NCI-H82 treated with DMSO at 0.1 percent for 48 hours (cell line): ENCODE data around the gene SNRNP70.

ENCODE experiments used
- DNase-seq: peaks from one replicate; lab custom pipeline; 2025; ENCODE audit not compliant: unreplicated experiment; lab: John Stamatoyannopoulos, UW

Gene SNRNP70

DNA sequence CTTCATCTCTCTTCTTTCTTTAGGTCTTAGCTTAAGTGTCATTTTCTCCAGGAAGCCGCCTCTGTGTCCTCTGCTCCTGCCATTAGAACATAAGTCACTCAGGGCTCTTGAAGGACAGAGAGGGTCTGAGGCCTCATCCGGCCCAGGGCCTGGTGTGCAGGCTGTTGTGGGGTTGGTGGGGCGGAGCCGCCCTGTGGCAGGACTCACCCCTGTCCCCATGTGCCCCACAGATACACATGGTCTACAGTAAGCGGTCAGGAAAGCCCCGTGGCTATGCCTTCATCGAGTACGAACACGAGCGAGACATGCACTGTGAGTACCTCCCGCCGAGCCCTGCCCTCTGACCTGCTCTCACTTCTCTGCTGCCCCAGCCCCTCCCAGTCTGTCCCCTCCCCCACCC is 15.9 kb downstream of the SNRNP70 start:
- DNase-seq: no peak

DNA sequence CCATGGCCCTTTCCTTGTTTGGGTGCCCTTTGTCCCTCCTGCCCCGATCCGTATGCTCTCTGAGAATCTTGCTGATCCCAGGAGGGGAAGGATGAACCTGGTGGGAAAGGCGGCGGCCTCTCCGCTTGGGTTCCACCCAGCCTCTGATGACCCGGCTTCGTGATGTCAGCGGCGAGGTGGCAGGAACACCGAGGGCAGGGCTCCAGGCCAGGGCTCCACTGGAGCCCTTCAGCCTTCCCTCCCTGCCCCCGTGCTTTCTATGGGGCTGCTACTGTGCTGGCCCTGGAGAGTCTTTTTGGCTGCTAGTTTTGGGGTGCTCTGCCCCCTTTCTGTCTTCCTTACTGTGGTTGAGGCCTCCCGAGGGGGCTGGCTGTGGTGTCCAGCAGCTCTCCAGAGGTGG is 17.1 kb downstream of the SNRNP70 start:
- no peak for DNase-seq

DNA sequence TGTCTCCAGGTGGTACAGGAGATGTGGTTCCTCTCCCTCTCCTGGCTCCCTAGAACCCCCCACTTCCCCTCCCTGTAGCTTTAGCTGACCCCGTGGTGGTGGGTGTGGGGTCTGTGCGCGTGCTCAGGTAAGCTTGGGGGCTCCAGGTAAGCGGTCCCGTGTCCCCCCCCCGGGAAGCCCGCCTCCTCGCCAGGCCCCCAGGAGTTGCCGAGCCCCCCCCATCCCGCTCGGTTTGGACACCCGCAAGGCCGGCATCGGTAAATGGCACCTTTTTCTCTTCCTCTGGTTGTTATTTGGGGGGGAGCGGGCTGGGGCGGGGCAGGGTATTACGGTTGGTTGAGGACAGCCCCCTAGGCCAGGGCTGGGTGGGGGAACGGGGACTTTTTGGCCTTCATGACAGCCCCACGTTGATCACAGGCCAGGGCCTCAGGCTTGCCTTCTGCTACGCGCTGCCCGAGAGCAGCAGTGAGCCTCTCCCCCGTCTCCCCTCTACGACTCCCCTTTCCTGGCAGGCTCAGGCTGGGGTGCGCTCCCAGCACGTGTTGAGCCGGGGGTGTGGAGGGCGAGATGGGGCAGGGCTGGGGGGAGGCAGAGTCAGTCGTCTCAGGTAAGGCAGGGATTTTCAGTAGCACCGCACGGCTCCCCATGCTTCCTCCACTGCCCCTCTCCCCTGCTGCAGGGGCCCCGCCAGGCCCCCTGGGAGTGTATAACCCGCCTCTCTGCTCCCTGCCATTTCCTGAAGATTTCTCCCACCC is 18.3 kb downstream of the SNRNP70 start:
- no peak for DNase-seq

DNA sequence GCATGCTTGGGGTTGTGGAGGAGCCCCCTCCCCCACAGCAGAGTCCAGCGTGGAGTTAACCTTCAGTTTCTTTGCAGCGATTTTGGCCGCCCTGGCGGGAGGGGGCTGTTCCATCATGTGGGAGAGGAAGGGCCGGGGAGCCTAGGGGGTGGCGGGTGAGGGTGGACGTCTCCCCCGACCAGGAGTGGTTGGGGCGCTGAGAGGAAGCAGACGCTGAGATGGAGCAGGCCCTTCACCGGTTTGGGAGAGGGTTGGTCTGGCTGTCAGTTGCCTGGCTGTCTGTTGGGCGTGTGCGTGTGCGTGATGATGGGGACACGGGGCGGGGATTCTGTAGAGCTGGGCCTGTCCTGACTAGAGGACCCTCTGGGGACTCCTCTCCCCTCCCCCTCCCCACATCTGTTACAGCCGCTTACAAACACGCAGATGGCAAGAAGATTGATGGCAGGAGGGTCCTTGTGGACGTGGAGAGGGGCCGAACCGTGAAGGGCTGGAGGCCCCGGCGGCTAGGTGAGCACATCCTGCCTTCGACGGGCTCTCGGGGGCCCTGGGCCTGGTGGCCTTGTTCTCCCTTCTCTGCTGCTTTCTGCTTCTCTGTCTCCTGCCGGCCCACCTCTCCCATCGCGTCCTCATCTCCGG is 19.1 kb downstream of the SNRNP70 start:
- peak; percentile 82 for DNase-seq

DNA sequence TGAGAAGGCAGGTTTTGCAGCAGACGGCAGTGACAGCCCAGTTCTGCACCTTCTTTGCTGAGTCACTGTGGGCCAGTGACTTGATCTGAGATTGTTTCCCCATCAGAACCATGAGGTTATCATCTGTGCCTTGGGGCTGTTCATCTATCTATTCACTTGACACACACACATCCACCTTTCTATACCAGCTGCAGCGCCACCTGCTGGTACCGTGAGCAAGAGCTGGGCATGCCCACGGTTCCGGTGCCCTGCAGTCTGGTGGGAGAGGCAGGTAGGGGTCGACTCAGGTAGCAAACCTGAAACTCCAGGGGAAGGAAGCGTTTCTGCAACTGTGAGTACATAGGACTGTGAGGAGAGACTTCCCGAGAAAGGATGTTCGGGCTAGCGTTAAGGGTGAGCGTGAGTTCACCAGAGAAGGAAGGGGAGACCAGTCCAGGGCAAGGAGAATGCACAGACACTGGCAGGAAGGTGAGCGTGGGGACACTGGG is 21.4 kb downstream of the SNRNP70 start:
- DNase-seq: no peak

DNA sequence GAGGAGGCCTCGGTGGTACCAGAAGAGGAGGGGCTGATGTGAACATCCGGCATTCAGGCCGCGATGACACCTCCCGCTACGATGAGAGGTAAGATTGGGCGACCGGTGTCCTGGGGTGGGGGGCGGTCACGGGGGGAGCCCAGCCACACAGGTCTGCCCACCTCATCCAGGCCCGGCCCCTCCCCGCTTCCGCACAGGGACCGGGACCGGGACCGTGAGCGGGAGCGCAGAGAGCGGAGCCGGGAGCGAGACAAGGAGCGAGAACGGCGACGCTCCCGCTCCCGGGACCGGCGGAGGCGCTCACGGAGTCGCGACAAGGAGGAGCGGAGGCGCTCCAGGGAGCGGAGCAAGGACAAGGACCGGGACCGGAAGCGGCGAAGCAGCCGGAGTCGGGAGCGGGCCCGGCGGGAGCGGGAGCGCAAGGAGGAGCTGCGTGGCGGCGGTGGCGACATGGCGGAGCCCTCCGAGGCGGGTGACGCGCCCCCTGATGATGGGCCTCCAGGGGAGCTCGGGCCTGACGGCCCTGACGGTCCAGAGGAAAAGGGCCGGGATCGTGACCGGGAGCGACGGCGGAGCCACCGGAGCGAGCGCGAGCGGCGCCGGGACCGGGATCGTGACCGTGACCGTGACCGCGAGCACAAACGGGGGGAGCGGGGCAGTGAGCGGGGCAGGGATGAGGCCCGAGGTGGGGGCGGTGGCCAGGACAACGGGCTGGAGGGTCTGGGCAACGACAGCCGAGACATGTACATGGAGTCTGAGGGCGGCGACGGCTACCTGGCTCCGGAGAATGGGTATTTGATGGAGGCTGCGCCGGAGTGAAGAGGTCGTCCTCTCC is 22.6 kb downstream of the SNRNP70 start:
- DNase-seq: no peak

DNA sequence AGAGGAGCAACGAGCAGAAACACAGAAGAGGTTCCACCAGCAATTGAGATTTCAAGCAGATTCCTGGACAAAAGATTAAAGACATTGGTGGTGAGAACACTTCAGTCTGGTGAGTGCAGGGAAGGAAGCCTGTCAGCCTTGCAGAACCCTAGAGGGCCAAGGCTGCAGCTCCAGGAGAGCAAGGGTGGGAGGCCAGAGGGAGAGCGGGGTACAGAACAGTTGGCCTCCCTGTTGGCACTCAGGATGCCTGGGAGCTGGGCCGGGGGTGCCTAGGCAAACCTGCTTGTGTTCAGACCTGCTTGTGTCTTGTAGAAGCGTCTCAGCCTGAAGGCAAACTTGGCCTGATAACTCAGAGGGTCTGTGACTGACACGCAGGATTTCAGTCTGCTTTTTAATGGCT is 23.8 kb downstream of the SNRNP70 start:
- DNase-seq: no peak

DNA sequence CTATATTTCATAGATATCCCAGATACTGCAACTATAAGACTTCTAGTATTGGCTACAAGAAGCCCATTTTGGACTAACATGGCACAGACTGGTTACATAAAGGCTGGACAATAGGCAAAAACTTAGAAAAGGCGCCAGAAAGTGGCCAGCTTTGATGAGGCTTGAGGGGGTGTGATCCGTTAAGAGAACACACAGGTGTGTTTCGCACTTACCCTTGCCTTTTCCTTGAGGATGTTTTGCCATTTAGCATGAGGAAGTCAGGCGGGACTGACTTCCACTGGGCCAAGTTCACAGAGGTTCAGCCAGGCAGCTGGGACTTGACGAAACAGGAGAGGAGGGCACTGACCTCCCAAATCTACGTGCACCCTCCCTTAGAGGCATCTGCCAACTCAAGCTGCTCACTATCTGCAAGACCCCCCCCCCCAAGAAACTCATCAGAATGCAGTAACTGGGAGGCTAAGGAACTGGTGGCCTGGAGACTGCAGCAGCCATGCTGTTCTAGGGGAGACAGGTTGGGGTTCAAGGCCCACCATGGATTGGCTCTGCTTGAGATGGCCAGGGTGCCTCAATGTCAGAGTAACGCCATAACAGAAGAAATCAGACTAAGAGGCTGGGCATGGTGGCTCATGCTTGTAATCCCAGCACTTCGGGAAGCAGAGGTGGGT is 24.4 kb downstream of the SNRNP70 start:
- DNase-seq: no peak

DNA sequence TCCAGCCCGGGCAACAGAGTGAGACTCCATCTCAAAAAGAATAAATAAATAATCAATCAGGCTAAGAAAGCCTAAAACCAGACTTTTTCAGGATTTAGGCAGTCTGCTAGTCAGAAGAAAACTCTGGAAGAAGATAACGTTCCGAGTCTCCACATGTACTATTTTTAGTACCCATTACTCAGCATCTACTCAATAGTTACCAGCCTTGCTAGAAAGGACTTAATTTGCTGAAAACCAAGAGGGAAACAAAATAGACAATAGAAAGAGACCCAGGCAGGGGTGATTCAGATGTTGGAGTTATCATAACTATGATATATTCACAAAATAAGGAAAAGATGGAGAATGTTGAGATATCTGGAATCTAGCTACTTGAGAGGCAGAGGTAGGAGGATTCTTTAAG is 25.3 kb downstream of the SNRNP70 start:
- DNase-seq: no peak

DNA sequence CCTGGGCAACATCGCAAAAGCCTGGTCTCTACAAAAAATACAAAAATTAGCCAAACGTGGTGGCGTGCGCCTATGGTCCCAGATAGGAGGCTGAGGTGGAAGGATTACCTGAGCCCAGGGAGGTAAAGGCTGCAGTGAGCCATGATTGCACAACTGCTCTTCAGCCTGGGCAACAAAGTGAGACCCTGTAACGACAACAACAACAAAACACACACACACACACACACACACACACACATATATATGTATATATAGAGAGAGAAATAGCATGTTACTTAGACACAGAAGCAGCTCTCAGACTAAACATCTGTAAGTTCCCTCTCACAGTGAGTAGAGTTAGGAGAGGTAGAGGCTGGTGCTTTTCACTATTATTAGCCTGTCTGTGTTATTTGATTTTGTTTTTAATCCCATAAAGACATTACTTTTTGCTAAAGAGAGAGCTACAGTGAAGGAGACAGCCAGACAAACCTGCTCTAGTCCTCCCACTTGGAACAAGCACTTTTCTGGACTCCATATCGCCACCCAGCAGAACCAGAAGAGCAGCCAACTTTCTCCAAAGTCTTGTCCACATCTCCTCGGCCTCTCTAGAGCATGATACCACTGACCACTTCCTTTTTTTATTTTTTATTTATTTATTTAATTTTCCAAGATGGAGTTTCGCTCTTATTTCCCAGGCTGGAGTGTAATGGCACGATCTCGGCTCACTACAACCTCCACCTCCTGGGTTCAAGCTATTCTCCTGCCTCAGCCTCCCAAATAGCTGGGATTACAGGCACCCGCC is 26.2 kb downstream of the SNRNP70 start:
- DNase-seq: no peak

DNA sequence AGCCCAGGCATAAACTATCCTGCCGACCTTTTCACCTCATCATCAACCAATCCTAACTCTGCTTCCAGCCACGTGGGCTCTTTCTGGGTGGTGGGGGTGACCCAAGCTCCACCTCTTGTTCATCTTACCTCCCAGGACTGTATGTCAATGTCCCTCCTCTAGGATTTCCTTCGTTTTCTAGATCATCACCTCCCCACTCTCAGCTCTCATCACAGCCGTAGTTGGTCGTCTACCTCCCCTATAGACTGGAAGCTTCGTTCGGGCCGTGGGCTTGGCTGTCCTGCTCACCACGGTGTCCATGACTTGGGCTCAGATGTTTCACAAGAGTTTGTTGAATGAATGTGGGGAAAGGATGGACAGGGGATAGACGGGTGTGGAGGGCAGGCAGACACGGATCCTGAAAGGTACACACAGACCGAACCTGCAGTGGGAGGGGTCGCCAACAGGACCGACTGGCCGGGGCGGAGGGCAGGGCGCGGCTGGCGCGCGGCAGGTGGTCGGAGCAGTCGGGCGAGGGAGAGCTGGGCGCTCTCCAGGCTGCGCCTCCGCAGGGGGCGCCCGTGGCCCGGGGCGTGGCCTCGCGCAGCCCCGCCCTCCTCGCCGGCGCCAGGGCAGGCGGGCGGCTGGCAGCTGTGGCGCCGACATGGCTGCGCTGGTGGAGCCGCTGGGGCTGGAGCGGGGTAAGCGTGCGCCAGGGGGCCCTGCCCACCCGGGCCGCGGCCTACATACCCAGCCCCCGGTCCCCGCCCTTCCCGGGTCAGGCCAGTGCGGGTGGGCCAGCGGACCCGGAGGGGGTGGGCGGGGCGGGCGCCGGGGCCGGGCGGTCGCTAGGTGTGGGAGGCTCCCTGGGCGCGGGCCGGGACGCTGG is 28.7 kb downstream of the SNRNP70 start, which contains the start of gene LIN7B:
Gene LIN7B, plus strand, starts transcription at position 609 of the 868 bp plus-strand sequence. Its CDS starts 35 bp downstream, at position 644.
- peak; percentile 69 for DNase-seq

DNA sequence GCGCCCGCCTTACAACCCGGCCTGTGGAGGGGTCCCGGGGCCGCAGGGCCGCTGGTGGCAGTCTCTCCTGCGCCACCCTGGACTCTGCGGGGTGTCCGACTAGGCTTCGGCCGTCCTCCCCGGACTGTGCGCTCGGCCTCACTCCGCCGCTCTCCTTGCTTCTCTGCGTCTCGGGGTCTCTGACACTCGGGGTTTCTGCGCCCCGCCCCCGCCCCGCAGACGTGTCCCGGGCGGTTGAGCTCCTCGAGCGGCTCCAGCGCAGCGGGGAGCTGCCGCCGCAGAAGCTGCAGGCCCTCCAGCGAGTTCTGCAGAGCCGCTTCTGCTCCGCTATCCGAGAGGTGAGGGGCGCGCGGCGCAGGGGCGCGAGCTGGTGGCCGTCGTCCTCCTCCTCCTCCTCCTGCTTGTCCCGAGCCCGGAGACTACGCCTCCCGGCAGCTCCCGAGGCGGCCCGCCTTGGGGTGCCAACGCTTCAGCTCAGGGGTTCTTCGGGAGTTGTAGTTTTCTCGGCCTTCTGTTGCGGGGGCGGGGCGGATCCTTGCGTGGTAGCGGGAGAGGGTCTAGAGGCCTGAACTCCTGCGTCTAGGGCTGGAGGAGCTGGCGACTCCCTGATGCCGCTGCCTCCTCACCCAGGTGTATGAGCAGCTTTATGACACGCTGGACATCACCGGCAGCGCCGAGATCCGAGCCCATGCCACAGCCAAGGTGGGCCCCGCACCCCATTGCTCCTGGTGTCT is 29.5 kb downstream of the SNRNP70 start:
- peak; percentile 32 for DNase-seq

DNA sequence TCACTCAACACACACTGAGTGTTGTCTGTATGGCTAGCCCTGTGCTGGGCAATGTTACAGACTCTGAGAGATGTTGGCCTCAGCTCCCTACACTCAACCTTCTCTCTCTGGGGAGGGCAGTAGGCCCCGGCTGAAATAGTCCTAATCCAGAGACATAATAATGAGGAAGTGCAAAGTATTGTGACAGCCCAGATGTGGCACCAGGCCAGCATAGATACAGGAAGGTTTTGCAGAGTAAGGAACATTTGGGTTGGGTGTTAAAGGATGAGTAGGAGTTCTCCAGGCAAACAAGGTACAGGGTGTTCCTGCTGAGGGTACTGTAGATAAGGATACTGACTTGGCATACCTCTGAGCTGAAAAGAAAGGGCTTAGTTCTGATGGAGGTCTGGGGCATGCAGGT is 31.3 kb downstream of the SNRNP70 start:
- DNase-seq: no peak

DNA sequence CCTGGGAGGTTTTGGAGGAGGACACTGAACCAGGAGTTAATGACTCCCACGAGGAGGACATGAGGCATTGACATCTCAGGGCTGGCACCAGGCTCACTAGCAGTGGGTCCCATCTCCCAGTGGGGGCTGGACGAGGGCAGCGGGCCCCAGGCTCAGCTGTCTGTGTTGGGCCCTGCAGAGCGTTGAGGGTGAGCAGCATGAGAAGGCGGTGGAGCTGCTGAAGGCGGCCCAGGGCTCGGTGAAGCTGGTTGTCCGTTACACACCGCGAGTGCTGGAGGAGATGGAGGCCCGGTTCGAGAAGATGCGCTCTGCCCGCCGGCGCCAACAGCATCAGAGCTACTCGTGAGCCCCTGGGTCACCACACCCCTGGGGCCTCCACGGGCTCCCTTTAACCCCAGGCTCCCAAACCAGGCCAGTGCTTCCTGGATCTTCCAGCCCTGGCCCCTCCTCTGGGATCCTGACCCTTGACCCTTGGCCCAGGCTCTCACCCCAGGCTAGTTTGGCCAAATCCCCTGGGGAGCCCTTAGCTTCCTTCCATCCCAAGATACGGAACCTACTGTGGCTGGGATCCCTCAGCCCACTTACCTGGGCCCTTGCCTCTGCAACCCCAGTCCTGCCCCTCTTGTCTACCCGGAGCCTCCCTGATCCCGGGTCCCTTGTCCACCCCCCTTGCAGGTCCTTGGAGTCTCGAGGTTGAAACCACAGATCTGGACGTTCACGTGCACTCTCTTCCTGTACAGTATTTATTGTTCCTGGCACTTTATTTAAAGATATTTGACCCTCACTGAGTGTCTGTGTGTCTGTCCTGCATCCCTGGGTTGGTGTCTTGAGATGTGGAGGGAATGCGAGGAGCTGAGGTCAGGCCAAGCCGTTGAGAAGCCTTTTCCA is 32.7 kb downstream of the SNRNP70 start:
- DNase-seq: no peak

DNA sequence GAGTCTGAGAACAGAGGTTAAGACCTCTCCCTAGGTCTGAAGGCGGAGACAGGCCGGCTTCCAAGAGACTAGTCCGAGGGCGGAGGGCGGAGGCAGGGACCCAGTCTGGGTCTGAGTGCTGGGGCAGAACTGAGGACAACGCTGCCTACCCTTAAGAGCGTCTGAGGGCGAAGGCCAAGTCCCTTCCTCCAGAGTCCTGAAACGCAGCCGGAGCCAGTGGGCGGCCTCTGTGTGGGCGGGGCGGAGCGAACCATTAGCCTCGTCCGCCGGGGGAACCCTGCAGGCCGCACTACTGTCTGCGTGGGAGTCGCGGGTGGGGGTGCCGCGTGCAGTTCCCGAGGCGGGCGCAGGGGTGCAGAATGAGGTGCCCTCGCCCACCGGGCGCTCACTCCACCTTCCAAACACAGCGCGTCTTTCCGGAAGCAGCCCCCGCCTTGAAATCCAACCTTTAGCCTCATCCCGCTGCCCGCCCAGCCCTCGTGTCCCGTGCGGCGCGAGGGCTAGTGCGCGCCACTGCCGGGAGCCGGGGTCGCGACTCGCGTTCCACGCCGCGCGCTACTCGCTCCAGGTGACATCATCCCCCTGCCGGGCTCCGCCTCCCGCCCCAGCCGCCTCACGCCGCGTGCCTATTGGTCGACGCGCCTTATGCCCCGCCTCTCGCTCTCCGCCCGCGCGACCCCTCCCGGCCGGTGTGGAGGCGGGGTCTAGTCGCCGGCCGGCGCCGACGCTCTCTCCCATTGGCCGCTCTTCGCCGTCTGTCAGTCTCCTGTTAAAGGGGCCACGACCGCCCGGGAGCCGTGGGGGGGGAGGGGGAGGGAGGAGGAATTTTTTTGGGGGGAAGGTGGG is 33.5 kb downstream of the SNRNP70 start, which contains the start of gene C19orf73:
Gene C19orf73, minus strand, starts transcription at position 579 of the 846 bp plus-strand sequence. Its CDS starts 121 bp downstream, at position 458.
- DNase-seq: peak; percentile 89
